Kidney (tissue), 14 donors: ENCODE data around the gene PYGM. TPM values are rescaled to one million over a fixed set of nuclear protein-coding genes. Genes with fewer than 3 reads are reported as not detected.
A peak's percentile ranks its signal among the peaks of the same experiment; 100 is the strongest.

Experiments
- DNase-seq, 5 donors: peaks; one replicate each; pipeline ENCODE4 v3.0.0-alpha.2; 2013 to 2020
- FAIRE-seq: peaks from 2 replicates; lab custom pipeline; 2012; peaks lifted over from hg19 to GRCh38; lab: Jason Lieb, UNC
- H3K27ac ChIP-seq, 2 donors: one replicate each; pipeline ENCODE4 v1.7.0; 2013; ENCODE audit warnings: low read depth in 2 of 2, low read length in 2 of 2, inconsistent platforms in 1 of 2
- H3K27me3 ChIP-seq: one replicate; pipeline ENCODE4 v1.7.1; 2013; ENCODE audit warnings: low read length, inconsistent platforms; ENCODE audit not compliant: control insufficient read depth, insufficient read depth
- H3K36me3 ChIP-seq, 3 donors: one replicate each; pipeline versions ENCODE4 v1.7.0 to v1.7.1; 2013; ENCODE audit warnings: low read length in 3 of 3, control low read depth in 1 of 3, inconsistent platforms in 1 of 3; ENCODE audit not compliant: insufficient read depth in 3 of 3, control insufficient read depth in 2 of 3
- H3K4me1 ChIP-seq, 3 donors: one replicate each; pipeline versions ENCODE4 v1.7.0 to v1.7.1; 2013; ENCODE audit warnings: low read length in 3 of 3, inconsistent platforms in 1 of 3, low read depth in 1 of 3; ENCODE audit not compliant: control insufficient read depth in 2 of 3, insufficient read depth in 2 of 3
- H3K4me3 ChIP-seq, 3 donors: one replicate each; pipeline versions ENCODE4 v1.7.0 to v1.8.1; 2013; ENCODE audit warnings: low read length in 3 of 3, control low read depth in 1 of 3, inconsistent platforms in 1 of 3
- H3K9ac ChIP-seq, 3 donors: one replicate each; pipeline versions ENCODE4 v1.7.0 to v1.7.1; 2013; ENCODE audit warnings: low read length in 3 of 3, control low read depth in 1 of 3, inconsistent platforms in 1 of 3
- H3K9me3 ChIP-seq, 3 donors: one replicate each; pipeline versions ENCODE4 v1.7.0 to v1.7.1; 2013; ENCODE audit warnings: low read length in 3 of 3, control low read depth in 1 of 3, inconsistent platforms in 1 of 3; ENCODE audit not compliant: control insufficient read depth in 2 of 3, insufficient read depth in 1 of 3
- intact Hi-C: fragments of 100-400 bp; cut with DNase I; formaldehyde crosslinking; loops from one replicate; pipeline ENCODE4 v1.11.1; 2022
- polyA plus RNA-seq: library from polyadenylated mRNA; stranded (reverse); fragments of 350-450 nt; fragmentation: Illumina TruSeq; extraction: RNeasy Lipid Tissue Mini Kit (QIAGEN cat#74804); gene quantifications from one replicate; pipeline ENCODE4 v1.2.3, GENCODE V29; 2014; ENCODE audit warnings: low read depth, low replicate concordance; ENCODE audit not compliant: insufficient read depth
- total RNA-seq: library from RNA; stranded (reverse); fragmentation: NEBNext Ultra II Directional; extraction: Animal tissue kit (Norgen Biotek cat#: 25700); gene quantifications from one replicate; pipeline ENCODE4 v1.2.1, GENCODE V29; 2021
- TF ChIP-seq, protein P1 (sequence below): IDR thresholded peaks from 3 replicates; pipeline ENCODE4 v1.5.1; 2012; ENCODE audit warnings: mild to moderate bottlenecking, moderate library complexity, borderline replicate concordance; ENCODE audit not compliant: insufficient read depth; ENCODE audit errors: extremely low read depth
- donor health status: control.
- donor health status: control.
- donor health status: control.
- donor health status: control.
- donor health status: control.
- donor health status: DM: yes; HTN: yes; CAD: no.
- donor health status: Normal renal cell carcinoma (clear cell type).

Gene PYGM
- total and polyA plus RNA-seq, 2 donors from 2014 or later: 2.5 to 8.6 TPM

GRCh38 chr11:64763526-64764039 is 3.8 kb upstream of the PYGM start:
- peak overlapping the region in 2 of 3 donors; percentile 17 to 31 for H3K9ac ChIP-seq
- DNase-seq (peak in 2 of 5 donors; percentile 63), FAIRE-seq (no peak)
- H3K27ac ChIP-seq: peak overlapping the region; percentile 56
- H3K9me3 ChIP-seq: no peaks in the 10 kb centered on the region
- peaks cover 10 to 40% (median 33%) of the 10 kb centered on the region in 3 donors for H3K36me3 ChIP-seq
- H3K4me3 ChIP-seq: no peak overlapping the region
- TF ChIP-seq, protein P1, sequence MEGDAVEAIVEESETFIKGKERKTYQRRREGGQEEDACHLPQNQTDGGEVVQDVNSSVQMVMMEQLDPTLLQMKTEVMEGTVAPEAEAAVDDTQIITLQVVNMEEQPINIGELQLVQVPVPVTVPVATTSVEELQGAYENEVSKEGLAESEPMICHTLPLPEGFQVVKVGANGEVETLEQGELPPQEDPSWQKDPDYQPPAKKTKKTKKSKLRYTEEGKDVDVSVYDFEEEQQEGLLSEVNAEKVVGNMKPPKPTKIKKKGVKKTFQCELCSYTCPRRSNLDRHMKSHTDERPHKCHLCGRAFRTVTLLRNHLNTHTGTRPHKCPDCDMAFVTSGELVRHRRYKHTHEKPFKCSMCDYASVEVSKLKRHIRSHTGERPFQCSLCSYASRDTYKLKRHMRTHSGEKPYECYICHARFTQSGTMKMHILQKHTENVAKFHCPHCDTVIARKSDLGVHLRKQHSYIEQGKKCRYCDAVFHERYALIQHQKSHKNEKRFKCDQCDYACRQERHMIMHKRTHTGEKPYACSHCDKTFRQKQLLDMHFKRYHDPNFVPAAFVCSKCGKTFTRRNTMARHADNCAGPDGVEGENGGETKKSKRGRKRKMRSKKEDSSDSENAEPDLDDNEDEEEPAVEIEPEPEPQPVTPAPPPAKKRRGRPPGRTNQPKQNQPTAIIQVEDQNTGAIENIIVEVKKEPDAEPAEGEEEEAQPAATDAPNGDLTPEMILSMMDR: no peak
- intact Hi-C loops: no loop called here
- peaks cover 3 to 55% (median 30%) of the 10 kb centered on the region in 3 donors for H3K4me1 ChIP-seq
- no peaks in the 10 kb centered on the region for H3K27me3 ChIP-seq

- Histone ChIP-seq H3K4me1 (peaks cover 3 to 52% (median 30%) of the 10 kb centered on the region in 3 donors), H3K27me3 (no peaks in the 10 kb centered on the region), H3K9ac (peak overlapping the region in 2 of 3 donors; percentile 17 to 31), H3K27ac (peak overlapping the region; percentile 59 to 65), H3K36me3 (peaks cover 9 to 34% (median 27%) of the 10 kb centered on the region in 3 donors), H3K9me3 (no peaks in the 10 kb centered on the region), H3K4me3 (no peak overlapping the region)
- TF ChIP-seq, protein P1: no peak
- no peak for FAIRE-seq
- peak; percentile 82 to 97 (median 91) for DNase-seq
- intact Hi-C loops: no loop called here
Measured at GRCh38 chr11:64762674-64763525, 3.1 kb upstream of the PYGM start.

- intact Hi-C loops: no loop called here
- no peak for FAIRE-seq
- TF ChIP-seq, protein P1: no peak
- no peaks in the 10 kb centered on the region for H3K27me3 ChIP-seq
- H3K4me1 ChIP-seq: peaks cover 3 to 48% (median 30%) of the 10 kb centered on the region in 3 donors
- H3K9ac ChIP-seq: no peak overlapping the region
- DNase-seq: peak in 2 of 5 donors; percentile 48 to 65
- no peak overlapping the region for H3K4me3 ChIP-seq
- peaks cover 8 to 27% (median 21%) of the 10 kb centered on the region in 3 donors for H3K36me3 ChIP-seq
- H3K9me3 ChIP-seq: no peaks in the 10 kb centered on the region
- peak overlapping the region; percentile 45 to 65 for H3K27ac ChIP-seq
Measured at GRCh38 chr11:64762277-64762673, 2.5 kb upstream of the PYGM start.
